HK-2 (cell line): ENCODE data around the gene SMIM24.
"Not testable (repeated sequence)": the region's sequence is repeated elsewhere in the genome, so short reads cannot be mapped to it uniquely, and the experiment has no call there.

Experiments
- DNase-seq: peaks from one replicate; pipeline ENCODE4 v3.0.0-alpha.2; 2018; ENCODE audit not compliant: unreplicated experiment

Gene SMIM24

GRCh38 chr19:3433805-3434540 is 46.4 kb downstream of the SMIM24 start:
- DNase-seq = no peak

- DNase-seq = no peak
Measured at GRCh38 chr19:3433313-3433712, 47.0 kb downstream of the SMIM24 start.

GRCh38 chr19:3431760-3432397 is 48.4 kb downstream of the SMIM24 start:
- no peak for DNase-seq

- DNase-seq = not testable (repeated sequence)
Measured at GRCh38 chr19:3430366-3430680, 50.0 kb downstream of the SMIM24 start.

- no peak for DNase-seq
Measured at GRCh38 chr19:3426433-3426832, 53.9 kb downstream of the SMIM24 start.
